A673 (cell line): Measurements from ENCODE around the gene INSRR. TPM values are rescaled to one million over a fixed set of nuclear protein-coding genes. Genes with fewer than 3 reads are reported as not detected.

Source experiments
- BruUV-seq: library from RNA; stranded (reverse); fragments of 400-500 nt; replicated peaks from 2 replicates; lab custom pipeline; 2021; lab: Mats Ljungman, UMichigan
- CTCF ChIA-PET: fragments of 300-600 bp; sonication (Branson Sonifier 250); formaldehyde crosslinking; loops from one replicate; lab custom pipeline; 2022; ENCODE audit warnings: antibody characterized with exemption; lab: Charles Lee
- POLR2A ChIA-PET: fragments of 300-600 bp; sonication (Branson Sonifier 250); formaldehyde crosslinking; loops from one replicate; lab custom pipeline; 2022; ENCODE audit warnings: antibody characterized with exemption; ENCODE audit not compliant: low non-redundant PET; lab: Charles Lee
- DNase-seq: peaks from one replicate; pipeline ENCODE4 v3.0.0-alpha.2; 2015; ENCODE audit warnings: low spot score
- H3K27ac ChIP-seq: fragments of 200-600 bp; sonication (generic); 2 replicates; pipeline ENCODE4 v1.5.1; 2016; ENCODE audit warnings: mixed run types, low read depth, mild to moderate bottlenecking, mixed read lengths, antibody characterized with exemption, low read length; ENCODE audit not compliant: poor library complexity, severe bottlenecking
- H3K27me3 ChIP-seq: fragments of 200-600 bp; sonication (generic); replicated peaks from 2 replicates; pipeline ENCODE4 v1.6.1; 2017; ENCODE audit warnings: mixed run types, low read depth, mild to moderate bottlenecking, mixed read lengths, antibody characterized with exemption, low read length; ENCODE audit not compliant: insufficient read depth, poor library complexity
- H3K36me3 ChIP-seq: fragments of 200-600 bp; sonication (generic); 2 replicates; pipeline ENCODE4 v1.6.1; 2016; ENCODE audit warnings: mixed run types, mild to moderate bottlenecking, mixed read lengths, antibody characterized with exemption, low read length; ENCODE audit not compliant: insufficient read depth, poor library complexity, severe bottlenecking
- H3K4me1 ChIP-seq: fragments of 200-600 bp; sonication (generic); 2 replicates; pipeline ENCODE4 v1.6.1; 2017; ENCODE audit warnings: mixed run types, mild to moderate bottlenecking, mixed read lengths, antibody characterized with exemption, low read length; ENCODE audit not compliant: insufficient read depth, poor library complexity, severe bottlenecking
- H3K4me3 ChIP-seq: fragments of 200-600 bp; sonication (generic); 2 replicates; pipeline ENCODE4 v1.5.1; 2016; ENCODE audit warnings: low read depth, mixed run types, mild to moderate bottlenecking, mixed read lengths, low read length; ENCODE audit not compliant: poor library complexity, severe bottlenecking
- H3K9me3 ChIP-seq: fragments of 200-600 bp; sonication (generic); 2 replicates; pipeline ENCODE4 v1.6.1; 2016; ENCODE audit warnings: mixed run types, low read depth, mild to moderate bottlenecking, mixed read lengths, antibody characterized with exemption, low read length; ENCODE audit not compliant: poor library complexity, severe bottlenecking
- CTCF ChIP-seq: fragments of 300-800, 200-600 bp; sonication (generic); conservative IDR thresholded peaks from 2 replicates; pipeline ENCODE4 v1.5.1; 2017; ENCODE audit warnings: low read depth, mild to moderate bottlenecking, antibody characterized with exemption, low read length, moderate library complexity, mixed read lengths
- EZH2 ChIP-seq: fragments of 200-600 bp; sonication (generic); IDR thresholded peaks from 2 replicates; pipeline ENCODE4 v1.6.1; 2017; ENCODE audit warnings: borderline replicate concordance, low read depth, mild to moderate bottlenecking, mixed read lengths, antibody characterized with exemption, low read length; ENCODE audit not compliant: poor library complexity, severe bottlenecking
- intact Hi-C: fragments of 100-400 bp; cut with micrococcal nuclease; formaldehyde crosslinking; loops from one replicate; pipeline ENCODE4 v1.10.0; 2022; ENCODE audit not compliant: unreplicated experiment
- total RNA-seq: library from RNA; stranded (reverse); gene quantifications from 2 replicates; pipeline ENCODE4 v1.2.3, GENCODE V29; 2021

The INSRR gene
- total RNA-seq, 1 experiment from 2014 or later: 0.15 TPM

DNA sequence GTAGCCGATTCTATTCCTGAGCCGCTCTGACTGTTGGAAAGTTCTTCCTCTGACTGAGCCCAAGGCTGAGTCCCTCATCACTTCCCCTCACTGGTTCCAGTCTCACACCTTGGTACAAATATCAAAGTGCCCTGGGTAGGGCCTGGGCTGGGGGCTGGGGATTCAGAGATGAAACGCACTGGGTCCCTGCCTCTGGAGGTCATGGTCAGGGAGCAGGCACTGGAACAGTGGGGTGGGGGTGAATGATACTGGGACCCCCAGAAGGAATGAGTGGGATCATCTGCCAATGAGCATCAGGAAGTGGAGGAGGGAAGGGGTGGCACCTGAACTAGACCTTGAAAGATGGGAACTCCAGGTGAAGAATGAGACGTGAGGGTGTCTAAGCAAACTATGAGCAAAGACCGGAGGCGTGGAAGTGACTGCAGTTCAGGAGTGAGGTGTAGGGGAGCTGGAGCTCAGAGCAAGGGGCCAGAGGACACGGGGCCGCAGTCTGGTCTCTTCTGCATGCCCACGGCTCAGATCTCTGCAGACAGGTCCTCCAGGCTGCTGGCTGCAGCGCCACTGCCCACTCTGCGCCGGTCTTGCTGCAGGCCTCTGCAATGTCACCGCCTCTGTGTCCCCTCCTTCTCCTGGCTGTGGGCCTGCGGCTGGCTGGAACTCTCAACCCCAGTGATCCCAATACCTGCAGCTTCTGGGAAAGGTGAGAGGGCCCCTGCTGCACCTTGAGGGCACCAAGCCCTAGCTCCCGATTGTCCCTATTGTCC is 44.6 kb upstream of the INSRR start:
- intact Hi-C loops: no loop called here
- no peak for DNase-seq
- Histone ChIP-seq H3K27ac (no peak overlapping the region), H3K36me3 (no peaks in the 10 kb centered on the region), H3K4me1 (no peaks in the 10 kb centered on the region), H3K4me3 (no peak overlapping the region), H3K27me3 (no peaks in the 10 kb centered on the region), H3K9me3 (no peaks in the 10 kb centered on the region)
- TF ChIP-seq CTCF (no peak), EZH2 (no peak)
- ChIA-PET POLR2A (no interaction called here), CTCF (no interaction called here)
- BruUV-seq: no TSS peak

DNA sequence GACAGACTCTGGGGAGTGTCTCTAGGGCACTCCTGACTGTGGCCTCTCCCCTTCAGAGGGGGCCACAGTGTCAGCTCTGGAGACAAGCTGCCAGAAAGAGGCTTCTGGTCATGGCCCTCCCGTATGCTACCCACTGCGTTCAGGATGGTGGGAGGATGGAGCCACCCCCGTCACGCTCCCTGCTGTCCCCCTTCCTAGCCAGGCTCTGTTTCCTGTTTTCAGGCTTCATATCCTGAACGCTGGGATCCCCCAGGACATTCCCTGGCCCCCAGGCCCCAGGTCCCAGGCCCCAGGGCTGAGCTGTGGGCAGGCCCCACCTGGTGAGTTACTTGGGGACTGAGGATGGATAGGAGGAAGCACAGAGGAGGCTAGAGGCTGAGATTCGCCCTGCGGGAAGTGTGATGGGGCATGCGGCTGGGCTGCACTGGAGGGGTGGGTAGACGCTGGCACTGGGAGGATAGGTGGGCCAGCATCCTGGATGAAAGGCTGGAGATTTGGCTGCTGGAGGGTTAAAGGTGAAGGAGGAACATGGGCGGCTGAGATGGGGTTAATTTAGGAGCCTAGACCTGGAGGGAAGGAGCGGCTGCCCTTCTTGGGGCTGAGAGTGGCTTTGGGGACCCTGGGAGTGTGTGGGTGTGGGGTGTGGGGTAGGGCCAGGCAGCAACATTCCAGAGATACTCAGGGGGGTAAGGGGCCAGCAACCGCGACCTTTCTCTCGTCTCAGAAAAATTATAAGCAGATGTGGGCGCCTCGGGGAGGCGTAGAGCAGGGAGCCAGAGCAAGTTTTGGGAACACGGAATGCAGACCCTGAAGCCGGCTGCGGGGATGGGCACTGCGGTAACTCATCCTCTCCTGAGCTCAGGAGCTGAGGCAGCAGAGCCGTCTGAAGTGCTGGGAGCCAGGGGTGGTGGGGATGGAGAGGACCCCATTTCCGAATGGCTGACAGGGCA is 43.3 kb upstream of the INSRR start:
- CTCF ChIA-PET: no interaction called here
- Histone ChIP-seq H3K9me3 (no peaks in the 10 kb centered on the region), H3K27me3 (no peaks in the 10 kb centered on the region), H3K4me1 (no peaks in the 10 kb centered on the region), H3K36me3 (no peaks in the 10 kb centered on the region), H3K4me3 (no peak overlapping the region), H3K27ac (no peak overlapping the region)
- BruUV-seq: no TSS peak
- TF ChIP-seq EZH2: no peak
- TF ChIP-seq CTCF: no peak
- DNase-seq: no peak
- intact Hi-C loops: no loop called here
- POLR2A ChIA-PET: no interaction called here

GRCh38 chr1:156901590-156901900 is 42.6 kb upstream of the INSRR start:
- Histone ChIP-seq H3K4me3 (no peak overlapping the region), H3K27me3 (no peaks in the 10 kb centered on the region), H3K4me1 (no peaks in the 10 kb centered on the region), H3K27ac (no peak overlapping the region), H3K36me3 (no peaks in the 10 kb centered on the region), H3K9me3 (no peaks in the 10 kb centered on the region)
- TF ChIP-seq CTCF (no peak), EZH2 (no peak)
- POLR2A ChIA-PET: no interaction called here
- BruUV-seq: no TSS peak
- CTCF ChIA-PET: no interaction called here
- DNase-seq: no peak
- intact Hi-C loops: no loop called here
